ENCODE measurements around the gene SPNS3. TPM values are rescaled to one million over a fixed set of nuclear protein-coding genes. Genes with fewer than 3 reads are reported as not detected.

The SPNS3 gene
- total RNA-seq, 1 donor from 2014 or later: 0.47 TPM

DNA sequence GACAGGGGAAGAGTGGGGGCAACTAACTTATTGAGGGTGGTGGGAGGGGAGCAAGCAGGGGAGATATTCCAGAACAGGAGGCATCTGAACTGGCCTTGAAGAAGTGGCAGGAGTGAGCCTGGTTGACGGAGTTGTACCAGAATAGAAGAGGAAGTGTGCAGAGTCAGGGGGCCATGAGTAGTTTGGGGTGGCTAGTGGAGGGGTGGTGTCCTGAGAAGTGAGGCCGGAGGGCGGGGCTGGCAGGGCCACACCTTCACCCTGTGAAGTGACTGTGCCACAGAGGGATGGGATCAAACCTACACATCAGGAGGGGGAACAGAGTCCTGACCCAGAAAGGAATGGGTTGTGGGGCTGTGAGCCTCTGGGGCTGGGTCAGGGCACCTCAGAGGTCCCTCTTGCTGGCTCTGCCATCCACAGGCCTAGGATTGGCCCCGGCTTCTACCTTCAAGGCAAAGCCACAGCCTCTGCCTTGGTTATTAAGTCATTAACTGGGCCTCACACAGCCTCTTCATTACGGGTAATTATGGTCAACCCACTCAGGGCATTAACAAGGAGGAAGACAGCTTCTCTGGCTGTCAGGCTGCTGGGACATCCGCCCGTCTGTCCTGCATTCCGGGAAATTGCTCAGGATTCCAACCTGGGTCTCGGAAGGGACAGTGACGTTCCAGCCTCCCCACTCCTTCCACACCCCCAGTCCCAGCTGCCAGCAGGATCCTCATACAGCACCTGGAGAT is 77.6 kb downstream of the SPNS3 start:
- DNase-seq: no peak

GRCh38 chr17:4512156-4513112 is 78.7 kb downstream of the SPNS3 start:
- DNase-seq: no peak

DNA sequence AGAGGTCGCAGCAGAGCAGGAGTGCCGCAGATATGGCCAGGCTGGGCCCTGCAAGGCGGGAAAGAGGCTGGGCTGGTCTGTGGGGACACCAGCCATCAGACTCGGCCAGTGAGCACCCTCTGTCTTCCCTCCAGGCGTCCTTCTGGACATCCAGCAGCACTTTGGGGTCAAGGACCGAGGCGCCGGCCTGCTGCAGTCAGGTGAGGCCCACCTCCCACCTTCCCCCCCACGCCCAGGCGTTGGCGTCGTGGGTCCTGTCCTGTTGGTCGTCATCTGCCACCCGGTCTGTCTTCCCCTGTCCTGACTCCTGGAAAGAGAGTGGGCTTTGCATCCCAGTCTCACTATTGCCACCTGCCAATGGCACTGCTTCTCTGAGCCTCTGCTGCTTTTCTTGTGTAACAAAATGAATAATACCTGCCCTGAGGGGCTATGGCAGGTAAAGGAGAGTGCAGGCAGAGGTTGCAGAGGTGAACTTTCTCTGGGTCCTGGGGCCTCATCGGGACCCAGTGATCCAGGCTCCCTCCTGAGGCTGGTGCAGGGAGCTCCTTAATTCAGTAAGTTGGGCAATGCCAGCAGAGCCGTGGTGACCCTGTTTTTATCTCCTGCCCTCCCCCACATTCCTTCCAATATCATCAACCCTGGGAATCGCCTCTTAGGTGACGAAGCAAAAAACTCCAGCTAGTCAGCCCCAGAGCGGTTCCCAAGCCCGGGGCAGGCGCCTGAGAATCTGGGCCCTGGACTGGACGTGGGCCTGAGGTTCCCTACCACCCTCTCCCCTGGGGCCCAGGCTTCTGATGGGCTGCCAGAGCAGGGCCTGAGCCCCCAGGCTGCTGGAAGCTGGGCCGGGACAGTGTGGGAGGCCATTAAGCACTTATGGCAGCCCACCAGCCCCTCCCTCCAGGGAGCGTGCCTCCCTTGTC is 79.6 kb downstream of the SPNS3 start:
- no peak for DNase-seq

GRCh38 chr17:4514206-4514605 is 80.5 kb downstream of the SPNS3 start:
- DNase-seq: no peak

GRCh38 chr17:4514779-4515178 is 81.0 kb downstream of the SPNS3 start:
- DNase-seq: no peak

DNA sequence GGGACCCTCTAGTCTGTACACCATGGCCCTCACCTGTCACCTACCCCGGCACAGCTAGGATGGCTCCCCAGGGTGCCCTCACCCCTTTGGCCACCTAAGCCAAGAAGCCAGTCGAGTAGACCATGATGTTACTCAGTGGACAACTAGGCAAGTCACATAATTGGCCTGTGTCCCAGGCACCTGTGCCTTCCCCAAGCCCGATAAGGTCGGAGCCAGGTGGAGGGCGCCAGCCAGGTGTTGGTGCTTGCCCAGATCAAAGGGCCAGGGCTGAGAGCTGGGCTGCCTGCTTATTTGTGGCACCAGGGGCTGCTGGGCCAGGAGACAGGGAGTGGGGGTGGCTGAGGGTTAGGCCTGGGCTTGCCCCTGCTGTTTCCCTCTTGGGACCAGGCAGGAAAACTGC is 81.8 kb downstream of the SPNS3 start:
- DNase-seq: no peak

- DNase-seq: no peak
These were observed 83.0 kb downstream of the SPNS3 start for GRCh38 chr17:4516735-4517134.

- DNase-seq: no peak
These were observed 85.2 kb downstream of the SPNS3 start for GRCh38 chr17:4518901-4519300.

- no peak for DNase-seq
These were observed 85.6 kb downstream of the SPNS3 start for GRCh38 chr17:4519361-4519788.

DNA sequence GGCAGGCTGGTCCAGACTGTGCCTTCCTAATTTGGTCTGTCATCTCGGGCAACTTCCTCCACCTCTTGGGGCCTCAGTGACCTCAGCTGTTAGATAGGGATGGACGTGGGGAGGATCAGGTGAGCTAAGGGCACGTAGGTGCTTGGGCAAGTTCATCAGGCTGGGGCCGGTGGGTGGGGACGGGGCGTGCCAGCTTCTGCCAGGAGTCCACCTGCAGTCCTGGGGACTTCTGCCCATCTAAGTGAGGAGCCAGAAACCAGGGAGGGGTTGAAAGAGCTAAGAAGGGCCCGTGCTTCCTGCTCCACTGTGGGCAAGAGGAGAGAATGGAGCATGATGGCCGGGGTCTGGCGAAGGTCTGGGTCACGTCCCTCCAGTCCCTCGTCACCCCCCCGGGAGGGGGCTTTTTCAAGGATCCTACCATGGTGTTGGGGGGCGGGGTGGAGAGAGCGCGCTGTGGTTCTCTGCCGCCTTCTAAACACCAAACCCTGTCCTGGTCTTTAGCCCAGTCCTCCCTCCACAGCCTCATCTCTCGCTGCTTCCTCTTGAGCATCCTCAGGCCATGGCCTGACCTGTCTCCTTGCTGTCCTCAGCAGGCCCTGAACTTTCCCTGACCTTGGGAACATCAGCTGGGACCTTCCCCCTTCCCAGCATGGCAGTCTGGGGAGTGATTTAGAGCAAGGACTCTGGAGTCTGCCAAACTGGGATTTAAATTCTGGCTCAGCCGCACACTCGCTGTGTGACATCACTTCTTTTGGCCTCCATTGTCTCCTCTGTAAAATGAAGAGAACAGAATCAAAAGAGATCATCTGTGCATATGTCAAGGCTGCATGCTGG is 86.5 kb downstream of the SPNS3 start:
- no peak for DNase-seq

DNA sequence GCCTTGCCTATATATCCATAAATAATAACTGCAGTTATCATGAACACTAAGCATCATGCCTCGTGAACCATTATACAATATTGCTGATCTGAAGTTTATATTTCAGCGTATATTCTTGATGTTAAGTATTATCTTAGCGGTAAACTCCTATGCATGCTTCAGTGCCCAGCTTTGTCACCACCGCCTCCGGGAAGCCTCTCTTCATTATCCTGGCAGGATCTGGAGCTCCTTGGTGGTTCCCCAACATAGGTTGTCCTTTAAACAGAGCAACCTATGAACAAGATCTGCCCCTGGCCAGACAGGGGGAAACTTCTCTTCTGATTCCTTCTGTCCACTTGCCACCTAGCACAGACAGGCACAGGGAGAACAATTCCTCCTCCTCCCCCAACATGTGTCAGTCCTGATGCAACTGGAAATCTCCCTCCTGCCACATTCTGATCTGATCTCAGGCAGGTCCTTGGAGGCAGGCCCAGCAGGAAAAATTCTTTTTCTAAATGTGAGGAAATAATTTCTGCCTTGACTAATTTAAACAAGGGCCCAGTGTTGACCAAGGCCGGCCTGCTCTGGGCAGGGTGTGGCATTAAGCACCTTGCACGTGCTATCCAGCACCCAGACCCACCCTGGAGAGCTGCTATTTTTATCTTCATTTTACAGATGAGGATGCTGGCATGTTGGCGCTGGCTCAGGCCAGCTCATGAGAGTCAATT is 87.3 kb downstream of the SPNS3 start:
- no peak for DNase-seq

GRCh38 chr17:4522661-4523060 is 88.9 kb downstream of the SPNS3 start:
- no peak for DNase-seq

DNA sequence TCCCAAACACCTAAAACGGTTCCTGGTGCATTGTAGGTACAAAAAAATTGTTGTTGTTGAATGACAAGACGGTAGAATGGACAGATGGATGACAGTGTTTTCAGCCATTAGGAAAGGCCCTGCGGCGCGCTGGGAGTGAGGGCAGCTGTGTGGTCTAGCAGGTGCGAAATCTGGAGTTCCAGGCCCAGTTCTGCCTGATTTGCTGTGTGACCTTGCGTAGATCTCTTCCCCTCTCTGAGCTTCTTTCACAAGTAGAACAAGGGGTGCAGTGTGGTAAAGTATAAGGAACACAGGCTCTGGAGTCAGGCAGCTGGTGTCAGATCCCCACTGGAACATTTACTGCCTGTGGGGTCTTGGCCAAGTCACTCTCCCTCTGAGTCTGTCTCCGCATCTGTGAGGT is 90.2 kb downstream of the SPNS3 start:
- no peak for DNase-seq

DNA sequence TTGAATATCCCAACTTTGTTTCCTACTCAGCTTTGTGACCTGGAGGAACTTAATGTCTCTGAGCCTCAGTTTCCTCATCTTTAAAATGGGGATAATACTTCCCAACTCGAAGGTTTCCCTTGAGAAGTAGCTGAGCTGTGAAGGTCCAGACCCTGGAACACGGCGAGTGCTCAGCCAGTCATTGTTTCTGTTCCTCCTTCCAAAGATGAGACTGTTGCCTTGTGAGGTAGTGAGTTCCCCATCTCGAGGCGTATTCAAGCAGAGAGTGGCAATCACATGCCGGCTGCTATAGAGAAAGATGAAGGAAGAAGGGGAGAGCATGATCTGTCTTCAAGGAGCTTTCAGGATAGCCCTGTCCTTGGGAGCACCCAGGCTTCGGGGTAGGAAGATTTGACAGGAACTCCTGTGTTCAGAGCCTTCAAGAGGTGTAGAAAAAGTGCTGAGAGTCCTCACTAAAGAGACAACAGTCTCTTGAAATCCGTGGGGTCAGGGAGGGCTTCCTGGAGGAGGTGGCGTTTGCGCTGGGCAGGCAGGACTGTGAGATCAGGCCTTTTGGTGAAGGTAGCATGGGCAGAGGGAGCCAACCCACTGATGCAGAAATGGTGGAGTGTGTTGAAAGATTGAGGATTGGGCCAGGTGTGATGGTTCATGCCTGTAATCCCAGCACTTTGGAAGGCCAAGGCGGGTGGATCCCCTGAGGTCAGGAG is 92.1 kb downstream of the SPNS3 start:
- DNase-seq: no peak

DNA sequence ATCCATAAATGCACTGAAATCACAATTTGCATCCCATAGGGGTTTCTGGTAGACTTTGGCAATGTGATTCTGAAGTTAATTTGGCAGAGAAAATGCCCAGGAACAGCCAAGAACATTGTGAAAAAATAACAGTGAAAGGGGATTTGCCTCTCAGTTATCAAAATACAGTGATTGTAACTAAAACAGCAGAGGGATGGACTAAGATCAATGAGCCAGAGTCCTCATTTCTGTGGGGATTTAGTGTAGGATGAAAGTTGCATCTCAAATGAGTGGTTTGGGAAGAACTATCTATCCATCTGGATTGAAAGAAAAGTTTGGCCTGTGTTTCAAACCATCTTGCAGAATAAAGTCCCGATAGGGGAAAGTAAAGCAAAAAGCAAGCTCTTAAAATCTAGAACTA is 93.4 kb downstream of the SPNS3 start:
- no peak for DNase-seq

DNA sequence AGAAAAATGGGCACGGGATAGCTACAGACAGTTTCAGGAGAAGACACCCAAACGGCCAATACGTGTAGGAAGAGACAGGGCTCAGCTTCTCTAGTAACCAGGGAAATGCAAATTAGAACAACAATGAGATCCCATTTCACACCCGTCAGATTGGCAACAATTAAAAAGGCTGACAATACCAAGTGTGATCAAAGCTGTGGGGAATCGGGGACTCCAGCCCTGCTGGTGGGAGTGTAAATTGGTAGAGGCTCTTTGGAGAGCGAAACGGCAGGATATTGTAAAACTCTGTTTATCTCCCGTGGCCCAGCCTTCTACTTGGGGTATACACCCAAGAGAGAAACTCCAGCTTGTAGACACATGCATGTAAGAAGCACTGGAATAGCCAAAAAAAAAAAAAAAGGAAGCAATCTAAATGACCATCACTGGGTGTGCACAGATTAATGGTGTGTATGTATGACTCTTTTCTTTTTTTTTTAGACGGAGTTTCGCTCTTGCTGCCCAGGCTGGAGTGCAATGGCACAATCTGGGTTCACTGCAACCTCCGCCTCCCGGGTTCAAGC is 93.9 kb downstream of the SPNS3 start:
- no peak for DNase-seq

DNA sequence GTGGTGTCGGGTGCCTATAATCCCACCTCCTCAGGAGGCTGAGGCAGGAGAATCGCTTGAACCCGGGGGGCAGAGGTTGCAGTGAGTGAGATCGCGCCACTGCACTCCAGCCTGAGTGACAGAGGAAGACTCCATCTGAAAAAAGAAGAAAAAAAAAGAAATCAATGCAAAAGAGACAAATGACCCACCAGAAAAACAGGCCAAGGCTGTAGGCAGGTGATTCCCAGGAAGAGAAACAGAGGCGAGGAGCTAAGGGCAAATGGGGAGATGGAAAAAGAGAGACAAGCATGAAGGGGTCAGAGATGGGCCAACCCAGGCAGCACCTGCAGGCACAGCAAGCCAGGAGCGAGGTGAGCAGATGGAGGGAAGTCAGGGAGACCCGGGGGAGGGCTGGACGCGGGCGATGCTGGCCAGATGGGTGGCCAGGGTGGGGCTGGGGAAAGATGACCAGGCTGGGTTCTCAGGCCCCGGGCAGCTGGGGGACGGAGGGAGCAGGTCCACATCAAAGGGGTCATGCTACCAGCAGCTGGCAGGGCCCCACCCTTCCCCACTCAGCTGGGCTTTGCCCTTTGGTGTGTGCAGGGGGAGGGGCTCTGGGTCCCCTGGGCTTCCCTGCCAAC is 95.9 kb downstream of the SPNS3 start:
- DNase-seq: no peak

GRCh38 chr17:4530799-4531730 is 97.3 kb downstream of the SPNS3 start:
- peak; percentile 16 for DNase-seq
